Measurements from ENCODE around the gene INHA. TPM values are rescaled to one million over a fixed set of nuclear protein-coding genes. Genes with fewer than 3 reads are reported as not detected.

INHA gene
- polyA plus RNA-seq, 1 of the 3 experiments (the other 2 are of a cell fraction) = 1.2 TPM

- TF ChIP-seq ZBTB33 (IDR thresholded peaks at IDR 0.05; ENCODE audit: borderline replicate concordance, low read depth) (peak; percentile 89), PBX3 (IDR thresholded peaks at IDR 0.05) (peak; percentile 51; the same call in 1 of the 2 replicates), USF1 (IDR thresholded peaks at IDR 0.05; ENCODE audit: borderline replicate concordance, low read depth) (no peak), NRF1 (IDR thresholded peaks at IDR 0.05; ENCODE audit: low read depth, low read length) (peak; percentile 58), RFX5 (IDR thresholded peaks at IDR 0.05; ENCODE audit: low read length) (no peak), TAF1 (IDR thresholded peaks at IDR 0.05; ENCODE audit: borderline replicate concordance, low read depth, low read length) (peak; percentile 94), CHD2 (IDR thresholded peaks at IDR 0.05; ENCODE audit: low read length, partially characterized antibody) (peak; percentile 96), MXI1 (IDR thresholded peaks at IDR 0.05; ENCODE audit: low read depth, low read length) (peak; percentile 89), RXRA (IDR thresholded peaks at IDR 0.05; ENCODE audit: borderline replicate concordance, low read depth) (no peak)
Observed at GRCh38 chr2:219597552-219598307, 25.6 kb downstream of the INHA start, which contains the start of gene STK11IP (continued).

- Histone ChIP-seq H3K27ac (ENCODE audit: low read depth in 2 of 2, low read length in 1 of 2) (peak overlapping the region; percentile 80 to 95), H3K9me3 (no peaks in the 10 kb centered on the region), H3K79me2 (ENCODE audit: insufficient read depth) (peaks cover 16% of the 10 kb centered on the region; the same call in 1 of the 2 replicates), H3K9me2 (no peaks in the 10 kb centered on the region), H3K9ac (peak overlapping the region; percentile 75), H2AFZ (ENCODE audit: low read depth) (peak overlapping the region; percentile 91), H4K20me1 (ENCODE audit: insufficient read depth) (no peaks in the 10 kb centered on the region), H3K27me3 (ENCODE audit: insufficient read depth) (no peaks in the 10 kb centered on the region), H3F3A (replicated peaks; ENCODE audit: insufficient read depth) (peaks cover 8% of the 10 kb centered on the region), H3K4me1 (ENCODE audit: control insufficient read depth in 1 of 2, insufficient read depth in 2 of 2, low read depth in 1 of 2, low read length in 1 of 2) (peaks cover 0 to 4% of the 10 kb centered on the region in 2 experiments; a peak in 2 of 4 replicates), H3K4me3 (ENCODE audit: low read depth in 2 of 2, low read length in 1 of 2) (peak overlapping the region; percentile 71 to 73), H3K4me2 (peak overlapping the region; percentile 95), H3K36me3 (replicated peaks in 1 of 2; ENCODE audit: control insufficient read depth in 1 of 2, insufficient read depth in 2 of 2, low read length in 1 of 2) (peaks cover 4 to 12% of the 10 kb centered on the region in 2 experiments)
- no peak for DNase-seq
- TF ChIP-seq MAX (IDR thresholded peaks at IDR 0.05; ENCODE audit: low read depth) = no peak
- no peak for TF ChIP-seq RAD21 (IDR thresholded peaks at IDR 0.05; ENCODE audit: low read length)
- no peak for TF ChIP-seq POLR2AphosphoS5 (IDR thresholded peaks at IDR 0.05; ENCODE audit: low read depth, low read length)
- no peak for TF ChIP-seq GABPA (IDR thresholded peaks at IDR 0.05; ENCODE audit: low read depth)
- no peak for TF ChIP-seq ELF1 (IDR thresholded peaks at IDR 0.05)
- no peak for TF ChIP-seq RXRA (IDR thresholded peaks at IDR 0.05; ENCODE audit: borderline replicate concordance, low read depth)
- TF ChIP-seq FOXM1 (IDR thresholded peaks at IDR 0.05; ENCODE audit: low read depth) = no peak
- no peak for TF ChIP-seq USF1 (IDR thresholded peaks at IDR 0.05; ENCODE audit: borderline replicate concordance, low read depth)
- no peak for TF ChIP-seq RCOR1 (IDR thresholded peaks at IDR 0.05; ENCODE audit: low read length)
- TF ChIP-seq EP300 (IDR thresholded peaks at IDR 0.05; ENCODE audit: borderline replicate concordance in 1 of 2, low read depth in 1 of 2, low read length in 1 of 2) = no peak
- no peak for TF ChIP-seq EZH2phosphoT487 (IDR thresholded peaks at IDR 0.05; ENCODE audit: borderline replicate concordance, low read depth)
- no peak for TF ChIP-seq NRF1 (IDR thresholded peaks at IDR 0.05; ENCODE audit: low read depth, low read length)
- no peak for TF ChIP-seq TAF1 (IDR thresholded peaks at IDR 0.05; ENCODE audit: borderline replicate concordance, low read depth, low read length)
- TF ChIP-seq CHD2 (IDR thresholded peaks at IDR 0.05; ENCODE audit: low read length, partially characterized antibody) = no peak
- TF ChIP-seq FOXJ3 (CRISPR knock-in tag; IDR thresholded peaks at IDR 0.05) = no peak
- TF ChIP-seq ZBTB33 (IDR thresholded peaks at IDR 0.05; ENCODE audit: borderline replicate concordance, low read depth) = no peak
- POLR2A ChIA-PET = interaction anchor here (0.5 to 3.9 kb wide), 12 partner anchors 20 to 101 kb away, joined by 3 to 56 read pairs (median 4); partner anchors contain the start of genes CHPF, INHA, OBSL1 and SLC4A3
- WGBS (ENCODE audit: low lambda C conversion rate) = 14% methylated on average over 9 of the region's 9 CpGs
- CTCF ChIA-PET = interaction anchor here (0.9 to 4.9 kb wide), 7 partner anchors 16 to 145 kb away, joined by 3 to 37 read pairs (median 22); partner anchors contain the start of genes CHPF and TMEM198
Observed at GRCh38 chr2:219598308-219599078, 26.4 kb downstream of the INHA start.
